Calu3 (cell line): ENCODE measurements around the gene CCDC71. TPM values are rescaled to one million over a fixed set of nuclear protein-coding genes. Genes with fewer than 3 reads are reported as not detected.

Source experiments
- BruUV-seq: library from RNA; stranded (reverse); fragments of 400-500 nt; replicated peaks from 2 replicates; lab custom pipeline; 2021; lab: Mats Ljungman, UMichigan
- CTCF ChIA-PET: fragments of 300-600 bp; sonication (Branson Sonifier 250); formaldehyde crosslinking; loops from one replicate; lab custom pipeline; 2022; ENCODE audit warnings: antibody characterized with exemption; lab: Charles Lee
- DNase-seq: peaks from one replicate; pipeline ENCODE4 v3.0.0; 2022
- H3K27ac Mint-ChIP-seq: one replicate; pipeline ENCODE4 v1.8.0; 2022; ENCODE audit warnings: mixed read lengths; ENCODE audit not compliant: unreplicated experiment
- H3K27me3 Mint-ChIP-seq: one replicate; pipeline ENCODE4 v1.8.0; 2022; ENCODE audit warnings: mixed read lengths; ENCODE audit not compliant: unreplicated experiment
- H3K36me3 Mint-ChIP-seq: one replicate; pipeline ENCODE4 v1.8.0; 2022; ENCODE audit warnings: mild to moderate bottlenecking, moderate library complexity, mixed read lengths; ENCODE audit not compliant: insufficient read depth, unreplicated experiment
- H3K4me1 Mint-ChIP-seq: one replicate; pipeline ENCODE4 v1.8.0; 2022; ENCODE audit warnings: mild to moderate bottlenecking, low read depth, mixed read lengths; ENCODE audit not compliant: unreplicated experiment
- H3K4me3 Mint-ChIP-seq: one replicate; pipeline ENCODE4 v1.8.0; 2022; ENCODE audit warnings: mild to moderate bottlenecking, low read depth, moderate library complexity, mixed read lengths; ENCODE audit not compliant: unreplicated experiment
- H3K9me3 Mint-ChIP-seq: one replicate; pipeline ENCODE4 v1.8.0; 2022; ENCODE audit warnings: low read depth, mixed read lengths; ENCODE audit not compliant: unreplicated experiment
- intact Hi-C: fragments of 100-400 bp; cut with micrococcal nuclease; formaldehyde crosslinking; loops from one replicate; pipeline ENCODE4 v1.10.0; 2022; ENCODE audit not compliant: unreplicated experiment
- total RNA-seq: library from RNA; stranded (reverse); gene quantifications from 2 replicates; pipeline ENCODE4 v1.2.3, GENCODE V29; 2022
- TF ChIP-seq, protein P1 (sequence below): fragments of 200-600 bp; IDR thresholded peaks from one replicate; pipeline ENCODE4 v1.8.0; 2022; ENCODE audit warnings: antibody characterized with exemption; ENCODE audit not compliant: unreplicated experiment

The CCDC71 gene
- total RNA-seq, 1 experiment from 2014 or later, result 20.2 TPM

DNA sequence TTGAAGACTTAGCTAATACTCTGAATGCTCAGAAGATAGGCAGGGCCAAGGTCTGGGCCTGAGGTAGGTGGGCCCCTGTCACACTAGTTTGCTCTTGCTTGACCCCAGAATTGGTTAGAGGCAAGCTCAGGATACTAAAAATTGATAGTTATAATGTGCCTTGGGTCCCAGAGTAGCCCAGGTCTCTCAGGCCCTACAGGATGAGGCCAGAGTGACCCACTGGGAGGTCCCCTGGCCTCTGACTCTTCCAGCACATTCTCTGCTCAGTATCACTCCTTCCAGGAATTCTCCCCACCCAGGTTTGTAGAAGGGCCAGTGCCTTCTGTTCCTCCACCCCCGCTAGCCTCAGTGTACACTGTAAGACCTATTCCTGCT lies 4.6 kb upstream of the CCDC71 start:
- no peaks in the 10 kb centered on the region for H3K27me3 Mint-ChIP-seq
- no peaks in the 10 kb centered on the region for H3K9me3 Mint-ChIP-seq
- BruUV-seq, result no TSS peak
- TF ChIP-seq, protein P1, sequence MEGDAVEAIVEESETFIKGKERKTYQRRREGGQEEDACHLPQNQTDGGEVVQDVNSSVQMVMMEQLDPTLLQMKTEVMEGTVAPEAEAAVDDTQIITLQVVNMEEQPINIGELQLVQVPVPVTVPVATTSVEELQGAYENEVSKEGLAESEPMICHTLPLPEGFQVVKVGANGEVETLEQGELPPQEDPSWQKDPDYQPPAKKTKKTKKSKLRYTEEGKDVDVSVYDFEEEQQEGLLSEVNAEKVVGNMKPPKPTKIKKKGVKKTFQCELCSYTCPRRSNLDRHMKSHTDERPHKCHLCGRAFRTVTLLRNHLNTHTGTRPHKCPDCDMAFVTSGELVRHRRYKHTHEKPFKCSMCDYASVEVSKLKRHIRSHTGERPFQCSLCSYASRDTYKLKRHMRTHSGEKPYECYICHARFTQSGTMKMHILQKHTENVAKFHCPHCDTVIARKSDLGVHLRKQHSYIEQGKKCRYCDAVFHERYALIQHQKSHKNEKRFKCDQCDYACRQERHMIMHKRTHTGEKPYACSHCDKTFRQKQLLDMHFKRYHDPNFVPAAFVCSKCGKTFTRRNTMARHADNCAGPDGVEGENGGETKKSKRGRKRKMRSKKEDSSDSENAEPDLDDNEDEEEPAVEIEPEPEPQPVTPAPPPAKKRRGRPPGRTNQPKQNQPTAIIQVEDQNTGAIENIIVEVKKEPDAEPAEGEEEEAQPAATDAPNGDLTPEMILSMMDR, result no peak
- DNase-seq, result no peak
- H3K36me3 Mint-ChIP-seq, result peaks cover 13% of the 10 kb centered on the region
- no peak overlapping the region for H3K27ac Mint-ChIP-seq
- H3K4me1 Mint-ChIP-seq, result no peaks in the 10 kb centered on the region
- H3K4me3 Mint-ChIP-seq, result peak overlapping the region; percentile 77
- CTCF ChIA-PET, result interaction anchor here (0.9 to 1.0 kb wide), 3 partner anchors 77 to 278 kb away, joined by 3 to 4 read pairs (median 4); partner anchors contain the start of genes QRICH1 and USP4
- intact Hi-C loops, result loop anchor here (5.0 to 10.0 kb wide), 2 partner anchors 107 to 274 kb away; partner anchors contain the start of gene C3orf62

DNA sequence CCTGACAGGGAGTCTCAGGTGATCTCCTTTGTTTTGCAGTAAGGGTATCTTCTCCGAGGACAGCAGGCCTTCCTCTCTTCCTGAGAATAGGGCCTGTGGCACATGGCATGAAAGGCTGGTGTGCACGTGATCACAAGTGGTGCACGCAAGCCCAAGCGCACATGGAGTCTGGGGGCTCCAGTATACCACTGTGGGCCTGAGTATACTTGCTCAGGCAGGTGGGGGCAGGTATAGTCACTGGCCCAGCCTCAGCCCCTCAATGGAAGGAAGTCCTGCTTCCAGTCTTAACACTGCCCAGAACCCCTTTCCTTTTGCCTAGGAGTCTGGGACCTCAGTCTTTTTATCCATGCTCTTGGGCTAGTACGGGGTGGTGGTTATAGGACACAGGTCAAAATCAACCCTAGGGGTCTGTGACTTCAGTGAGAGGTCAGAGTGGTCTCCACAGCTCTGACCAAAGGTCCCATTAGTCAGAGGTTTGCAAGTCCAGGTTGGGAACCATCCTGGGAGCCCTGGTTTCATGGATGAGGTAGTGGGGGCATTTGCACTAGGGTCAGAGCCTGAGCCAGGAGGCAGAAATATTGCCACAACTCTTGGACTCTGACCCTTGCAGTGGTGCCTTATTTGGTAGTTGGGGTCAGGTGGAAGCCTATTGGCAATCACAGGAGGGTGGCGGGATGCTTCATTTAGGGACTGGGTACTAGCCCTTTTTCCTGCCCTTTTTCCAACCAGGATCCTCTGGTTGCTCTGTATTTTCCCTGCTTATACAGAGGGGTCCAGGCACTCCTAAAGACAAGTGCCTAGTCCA lies 823 bp upstream of the CCDC71 start:
- CTCF ChIA-PET, result no interaction called here
- no peaks in the 10 kb centered on the region for H3K9me3 Mint-ChIP-seq
- DNase-seq, result no peak
- H3K4me1 Mint-ChIP-seq, result peaks cover 12% of the 10 kb centered on the region
- intact Hi-C loops, result no loop called here
- TF ChIP-seq, protein P1, result no peak
- no TSS peak for BruUV-seq
- H3K4me3 Mint-ChIP-seq, result peak overlapping the region; percentile 83
- H3K27ac Mint-ChIP-seq, result no peak overlapping the region
- peaks cover 37% of the 10 kb centered on the region for H3K36me3 Mint-ChIP-seq
- H3K27me3 Mint-ChIP-seq, result no peaks in the 10 kb centered on the region

GRCh38 chr3:49164983-49165720 lies 979 bp downstream of the CCDC71 start:
- no peak for DNase-seq
- no peaks in the 10 kb centered on the region for H3K9me3 Mint-ChIP-seq
- H3K36me3 Mint-ChIP-seq, result peaks cover 31% of the 10 kb centered on the region
- peak overlapping the region; percentile 83 for H3K4me3 Mint-ChIP-seq
- TF ChIP-seq, protein P1, result no peak
- peak overlapping the region; percentile 85 for H3K27ac Mint-ChIP-seq
- BruUV-seq, result TSS peak; percentile 56
- CTCF ChIA-PET, result no interaction called here
- H3K4me1 Mint-ChIP-seq, result peaks cover 12% of the 10 kb centered on the region
- no peaks in the 10 kb centered on the region for H3K27me3 Mint-ChIP-seq
- intact Hi-C loops, result no loop called here

DNA sequence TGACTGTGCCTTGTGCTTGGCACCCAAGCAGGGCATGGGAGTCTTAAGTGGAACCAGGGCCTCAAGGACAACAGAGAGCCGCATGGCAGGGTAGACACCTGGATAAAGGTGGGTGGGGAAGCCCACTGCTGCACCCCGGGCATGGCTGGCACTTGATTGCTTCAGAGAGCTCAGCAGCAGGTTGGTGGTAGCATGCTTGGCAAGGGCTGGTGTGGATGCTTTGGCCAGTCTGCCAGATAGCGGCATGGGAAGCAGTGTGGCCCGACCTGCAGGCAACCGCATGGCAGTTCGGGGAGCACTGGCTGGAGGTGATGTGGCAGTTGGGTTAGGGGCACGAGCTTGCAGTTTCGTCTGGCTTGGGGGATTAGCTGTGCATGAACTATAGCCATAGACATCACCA lies 2.5 kb downstream of the CCDC71 start:
- intact Hi-C loops, result no loop called here
- TF ChIP-seq, protein P1, result no peak
- no peaks in the 10 kb centered on the region for H3K9me3 Mint-ChIP-seq
- no peaks in the 10 kb centered on the region for H3K27me3 Mint-ChIP-seq
- DNase-seq, result no peak
- no peak overlapping the region for H3K27ac Mint-ChIP-seq
- CTCF ChIA-PET, result no interaction called here
- BruUV-seq, result no TSS peak
- H3K36me3 Mint-ChIP-seq, result peaks cover 31% of the 10 kb centered on the region
- no peak overlapping the region for H3K4me3 Mint-ChIP-seq
- peaks cover 12% of the 10 kb centered on the region for H3K4me1 Mint-ChIP-seq
